UCSD-AML1 (cell line): ENCODE results near the gene SYPL1.

Experiments used
- DNase-seq: peaks from one replicate; lab custom pipeline; 2025; ENCODE audit not compliant: unreplicated experiment; lab: John Stamatoyannopoulos, UW

SYPL1 gene

DNA sequence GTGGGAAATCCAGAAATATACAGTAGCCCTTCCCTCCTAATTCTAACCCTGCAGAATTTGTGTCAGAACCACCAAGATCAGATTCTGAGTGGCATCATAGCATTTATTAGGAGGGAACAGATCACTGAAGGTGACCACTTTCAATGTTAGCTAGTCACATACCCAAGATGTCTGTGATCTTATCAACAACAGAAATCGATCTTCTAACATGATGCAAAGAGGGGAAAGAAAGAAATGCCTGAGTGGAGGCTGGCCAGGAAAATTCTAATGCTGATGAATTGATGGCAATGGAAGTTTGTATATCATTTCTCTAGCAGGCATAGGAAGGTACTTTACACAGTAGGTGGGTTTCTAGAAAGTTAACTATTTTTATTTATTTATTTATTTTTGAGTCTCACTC, 10.6 kb upstream of the SYPL1 start:
- DNase-seq = no peak

DNA sequence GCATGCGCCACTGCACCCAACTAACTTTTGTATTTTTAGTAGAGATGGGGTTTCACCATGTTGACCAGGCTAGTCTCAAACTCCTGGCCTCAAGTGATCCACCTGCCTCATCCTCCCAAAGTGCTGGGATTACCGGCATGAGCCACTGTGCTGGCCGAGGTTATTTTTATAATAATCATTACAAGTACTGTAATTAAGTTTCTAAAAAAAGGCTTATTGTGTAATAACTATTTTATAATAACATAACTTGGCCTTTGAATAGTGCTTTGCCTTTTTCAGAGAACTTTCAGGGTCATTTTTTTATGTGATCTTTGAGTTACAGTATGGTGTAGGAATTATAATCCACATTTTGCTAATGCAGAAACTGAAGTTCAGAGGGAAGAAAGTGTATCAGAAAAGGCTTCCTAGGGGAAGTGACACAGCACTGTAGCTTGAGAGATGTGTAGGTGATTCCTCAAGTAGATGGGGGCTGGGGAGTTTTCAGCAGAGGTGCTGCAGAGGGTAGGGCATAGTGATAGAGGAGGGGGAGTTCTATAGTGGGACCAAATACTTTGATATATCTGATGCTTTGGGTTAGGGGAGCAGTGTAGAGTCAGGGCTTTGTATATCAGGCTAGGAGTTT, 9.2 kb upstream of the SYPL1 start:
- no peak for DNase-seq

- no peak for DNase-seq
Measured at GRCh38 chr7:106120500-106120899, 8.4 kb upstream of the SYPL1 start.

DNA sequence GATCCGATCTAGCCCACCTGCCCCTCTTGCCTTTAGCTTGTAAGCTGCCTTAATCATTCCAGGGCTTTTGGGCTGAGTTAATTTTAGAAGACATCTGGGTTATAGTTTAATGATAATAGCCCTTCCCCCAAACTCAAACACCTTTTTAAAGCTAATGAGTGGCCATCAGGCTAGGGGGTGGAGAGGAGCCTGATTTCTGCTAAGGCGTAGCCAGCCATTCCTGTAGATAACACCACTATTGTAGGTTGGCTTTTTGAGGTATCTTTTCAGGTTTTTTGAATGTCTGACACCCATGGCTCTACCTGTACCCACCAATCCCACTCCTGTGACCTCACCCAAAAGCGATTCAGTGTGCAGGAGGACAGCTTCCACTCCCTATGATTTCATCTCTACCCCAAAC, 7.6 kb upstream of the SYPL1 start:
- DNase-seq = no peak

DNA sequence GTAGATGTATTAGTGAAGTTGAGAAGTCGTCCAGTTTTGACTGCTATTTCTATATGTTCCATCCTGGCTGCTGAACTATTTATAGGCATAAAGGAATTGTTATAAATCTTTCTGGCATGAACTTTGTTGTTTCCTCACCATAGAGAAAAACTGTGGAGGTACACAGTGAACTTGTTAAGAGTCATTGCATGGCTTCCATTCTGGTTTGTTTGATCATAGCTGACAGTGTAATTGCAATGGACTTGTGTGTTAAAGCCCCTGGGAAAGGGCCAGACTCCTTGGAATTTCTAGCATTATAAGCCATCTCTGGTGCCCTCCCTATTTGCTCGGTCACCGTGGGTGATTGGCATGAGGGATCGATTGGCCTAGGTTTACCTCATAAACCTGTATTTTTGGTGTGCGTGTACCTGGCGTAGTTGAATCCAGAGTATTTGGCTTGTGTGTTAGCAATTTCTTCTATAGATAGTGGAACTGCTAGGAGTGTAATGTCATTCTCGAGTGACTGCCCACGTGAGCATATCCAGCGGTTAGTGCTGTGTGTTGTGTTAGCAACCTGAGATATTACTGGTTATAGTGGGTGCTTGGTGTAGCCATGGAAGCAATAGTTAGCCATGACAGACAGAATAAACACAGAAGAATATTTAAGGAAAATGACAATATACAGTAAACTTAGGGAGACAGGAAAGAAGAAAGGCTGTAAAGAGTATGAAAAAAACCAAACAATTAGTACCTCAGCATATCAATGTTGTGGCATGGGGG, 5.9 kb upstream of the SYPL1 start:
- DNase-seq = no peak

- no peak for DNase-seq
Measured at GRCh38 chr7:106116161-106116704, 4.1 kb upstream of the SYPL1 start.

DNA sequence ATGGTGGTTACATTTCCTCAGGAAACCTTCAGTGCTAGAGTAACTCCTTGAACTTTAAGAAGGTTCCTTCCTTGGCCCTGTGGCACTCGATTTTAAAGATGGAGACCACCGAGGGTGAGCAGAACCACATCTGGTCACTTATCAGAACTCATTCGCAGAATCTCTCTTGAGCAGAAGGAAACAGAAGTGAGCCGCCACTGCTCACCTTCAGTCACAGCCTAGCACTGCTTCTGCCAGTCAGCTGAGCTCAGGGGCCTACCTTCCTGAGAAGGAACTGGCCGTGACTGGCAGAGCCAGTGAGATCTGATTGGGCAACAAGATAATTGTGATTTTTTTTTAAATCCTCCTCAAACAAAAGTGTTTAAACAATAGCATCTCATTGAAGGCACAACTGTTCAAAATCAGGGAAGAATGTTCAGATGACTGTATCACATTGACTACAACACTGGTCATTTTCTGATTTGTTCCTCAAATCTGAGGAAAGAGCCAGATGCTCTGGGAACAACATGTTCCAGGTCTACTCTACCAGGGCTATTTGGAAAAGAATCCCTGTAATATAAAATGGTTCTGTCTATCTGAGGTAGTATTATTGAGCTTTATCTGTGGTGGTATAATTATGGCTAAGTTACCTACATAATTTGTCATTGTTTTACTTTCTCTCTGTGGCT, 2.7 kb upstream of the SYPL1 start:
- DNase-seq = peak; percentile 9

GRCh38 chr7:106112972-106113421, 885 bp upstream of the SYPL1 start:
- DNase-seq = no peak

GRCh38 chr7:106111655-106112117, 426 bp downstream of the SYPL1 start:
- DNase-seq = peak; percentile 69

DNA sequence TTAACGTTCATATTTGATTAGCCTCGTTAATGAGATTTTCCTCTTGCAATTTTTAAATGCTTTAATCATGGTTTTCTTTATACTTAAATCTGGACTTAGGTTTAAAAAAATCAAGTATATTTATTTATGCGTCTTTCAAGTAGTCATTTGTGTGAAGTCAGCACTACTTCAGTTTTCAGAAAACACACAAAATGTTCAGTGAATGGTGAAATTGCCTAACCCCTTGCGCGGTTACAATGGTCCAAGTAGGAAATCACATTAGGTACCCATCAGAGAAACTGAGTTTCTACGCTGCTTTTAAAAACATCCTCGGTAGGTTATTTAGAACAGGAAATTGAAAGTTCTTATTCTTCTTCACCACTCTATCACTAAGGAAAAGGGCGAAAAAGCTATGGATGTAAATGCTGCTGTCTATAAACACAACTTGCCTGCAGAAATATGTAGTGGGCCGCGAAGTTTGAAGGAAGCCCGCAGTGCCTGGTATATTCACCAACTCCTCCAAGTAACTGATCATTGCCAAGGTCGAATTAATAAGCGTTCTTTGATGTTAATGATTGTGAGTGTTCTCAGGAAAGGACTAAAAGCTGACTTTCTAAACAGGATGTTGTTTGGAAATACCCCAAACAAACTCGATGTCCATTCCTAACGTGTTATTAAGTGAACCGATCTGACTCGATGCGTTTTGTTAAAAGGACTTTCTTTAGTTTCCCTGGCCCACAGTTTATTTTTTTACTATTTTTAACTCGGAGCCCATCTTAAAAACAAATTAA, 1.0 kb downstream of the SYPL1 start:
- no peak for DNase-seq

DNA sequence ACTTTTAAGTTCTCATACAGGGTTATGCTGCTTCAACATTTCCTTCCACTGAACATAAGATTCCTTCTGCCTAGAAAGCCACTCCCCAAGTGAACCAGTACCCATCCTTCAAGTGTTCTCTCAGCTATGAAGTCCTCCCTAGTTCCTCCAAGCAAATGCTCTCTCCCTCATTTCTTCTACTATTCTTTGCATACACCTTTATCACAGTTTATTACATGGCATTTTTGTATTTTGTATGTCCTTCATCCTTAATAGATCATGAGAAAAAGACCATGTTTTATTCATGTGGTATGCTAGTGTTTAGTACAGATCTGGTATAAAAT, 1.9 kb downstream of the SYPL1 start:
- no peak for DNase-seq

- DNase-seq = no peak
Measured at GRCh38 chr7:106109521-106110237, 2.4 kb downstream of the SYPL1 start.

- DNase-seq = no peak
Measured at GRCh38 chr7:106108991-106109390, 3.1 kb downstream of the SYPL1 start.

DNA sequence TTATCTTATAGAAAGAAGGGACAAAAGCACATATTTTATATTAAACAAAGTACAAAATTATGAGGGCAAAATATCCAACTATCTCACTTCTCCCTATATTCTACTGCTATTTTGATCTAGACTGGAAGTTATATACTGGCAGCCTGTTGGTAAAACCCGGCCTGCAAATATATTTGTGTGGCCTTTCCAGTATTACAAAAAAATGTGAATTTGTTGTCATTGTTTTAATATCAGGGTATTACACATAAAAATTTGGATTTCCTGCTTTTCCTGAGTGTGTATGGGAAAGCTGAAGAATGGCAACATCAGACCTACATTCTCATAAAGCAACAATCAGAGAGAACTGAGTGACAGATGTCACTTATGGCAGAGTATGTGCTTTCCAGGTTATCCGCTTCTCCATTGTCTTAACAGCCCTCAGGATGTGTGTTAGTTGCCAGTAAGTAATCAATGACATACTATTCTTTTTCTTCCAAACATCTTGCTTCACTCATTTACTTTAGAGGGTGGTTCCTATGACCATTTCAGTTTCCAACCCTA, 7.3 kb downstream of the SYPL1 start:
- DNase-seq = no peak

DNA sequence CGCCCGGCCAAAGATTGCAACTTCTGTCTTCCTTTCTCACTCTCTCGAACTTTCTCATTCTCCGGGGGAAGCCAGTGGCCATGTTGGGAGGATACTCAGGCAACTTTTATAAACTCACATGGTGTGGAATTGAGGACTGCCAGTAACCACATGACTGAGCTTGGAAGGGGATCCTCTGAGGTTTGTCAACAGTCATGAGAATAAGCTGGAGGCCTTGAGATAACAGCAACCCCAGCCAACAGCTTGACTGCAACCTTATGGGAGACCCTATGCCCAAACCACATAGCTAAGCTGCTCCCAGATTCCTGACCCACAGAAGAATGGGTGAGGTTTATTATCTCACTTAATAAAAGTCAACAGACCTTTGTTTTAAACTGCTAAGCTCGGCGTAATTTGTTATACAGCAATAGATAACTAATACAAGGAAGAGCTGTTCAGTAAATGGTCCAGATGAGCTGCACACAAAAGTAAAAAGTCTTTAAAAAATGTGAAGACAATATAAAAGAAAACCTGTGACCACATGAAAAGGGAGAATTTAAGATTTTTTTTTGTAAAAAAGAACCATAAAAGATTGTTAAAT, 9.6 kb downstream of the SYPL1 start:
- no peak for DNase-seq

DNA sequence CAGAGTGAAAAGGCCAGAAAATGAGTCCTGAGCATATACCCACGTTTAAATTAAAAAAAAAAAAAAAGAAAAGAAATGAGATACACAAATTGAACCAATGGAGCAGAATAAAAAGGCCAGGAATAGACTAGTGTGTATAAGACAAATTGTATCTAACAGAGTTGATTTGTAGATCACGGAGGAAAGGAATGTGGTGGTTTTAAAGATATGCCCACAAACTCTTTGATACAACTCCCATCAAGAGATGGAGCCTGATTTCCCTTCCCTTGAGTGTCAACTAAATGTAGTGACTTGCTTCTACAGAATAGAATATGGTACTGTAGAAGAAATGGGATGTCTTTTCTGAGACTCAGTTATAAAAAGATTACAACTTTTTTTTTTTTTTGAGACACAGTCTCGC, 10.4 kb downstream of the SYPL1 start:
- no peak for DNase-seq

DNA sequence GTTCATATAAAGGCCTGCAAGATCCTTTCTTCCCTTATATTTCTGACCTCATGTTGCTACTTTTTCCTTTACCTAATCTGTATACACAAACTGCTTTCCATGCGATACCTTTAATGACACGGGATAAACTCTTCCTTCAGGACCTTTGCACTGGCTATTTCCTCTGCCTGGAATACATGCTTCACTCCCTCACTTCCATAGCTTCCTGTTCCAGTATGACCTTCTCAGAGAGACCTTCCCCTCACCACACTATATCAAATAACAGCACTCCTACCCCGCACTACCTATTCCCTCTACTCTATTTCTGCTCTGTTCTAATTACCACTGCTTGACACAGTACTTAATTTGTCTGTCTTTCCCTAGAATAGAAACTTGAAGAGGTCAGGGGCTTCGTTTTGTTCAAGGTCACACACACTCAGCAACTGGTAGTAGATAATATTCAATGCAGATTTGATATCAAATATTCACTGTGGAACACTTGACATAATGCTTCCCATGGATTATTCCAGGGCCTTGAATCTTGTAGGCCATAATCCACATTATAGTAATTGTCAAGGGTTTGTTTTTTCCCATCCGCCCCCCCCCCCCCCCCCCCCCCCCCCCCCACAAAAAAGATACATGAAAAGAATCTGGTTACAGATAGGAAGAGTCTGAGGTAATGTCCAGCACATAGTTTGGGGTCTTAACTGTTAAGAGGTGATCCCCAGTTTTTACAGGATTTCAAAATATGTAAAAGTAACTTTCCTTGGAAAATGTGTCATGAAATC, 11.1 kb downstream of the SYPL1 start:
- no peak for DNase-seq

DNA sequence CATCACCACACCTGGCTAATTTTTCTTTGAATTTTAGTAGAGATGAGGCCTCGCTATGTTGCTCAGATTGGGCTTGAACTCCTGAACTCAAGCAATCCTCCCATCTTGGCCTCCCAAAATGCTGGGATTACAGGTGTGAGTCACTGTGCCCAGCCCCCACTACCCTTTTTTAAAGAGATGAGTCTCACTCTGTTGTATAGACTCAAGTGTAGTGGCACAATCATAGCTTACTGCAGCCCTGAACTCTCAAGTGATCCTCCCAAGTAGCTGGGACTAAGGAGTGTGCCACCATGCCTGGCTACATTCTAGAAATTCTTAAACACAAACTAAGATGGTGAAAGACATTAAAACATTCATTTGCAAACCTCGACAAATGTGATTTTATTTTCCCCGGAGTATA, 12.6 kb downstream of the SYPL1 start:
- no peak for DNase-seq

GRCh38 chr7:106098889-106099288, 13.2 kb downstream of the SYPL1 start:
- DNase-seq = no peak
